HG02943 (cell line): ENCODE results near the gene NDN.
"Not testable (repeated sequence)": the region's sequence is repeated elsewhere in the genome, so short reads cannot be mapped to it uniquely, and the experiment has no call there.

ENCODE experiments used
- ATAC-seq: cut with Tn5 transposase; IDR thresholded peaks from one replicate; pipeline ENCODE4 v1.9.1; 2021; ENCODE audit warnings: mild to moderate bottlenecking, low read depth, moderate library complexity; ENCODE audit not compliant: unreplicated experiment

NDN gene, protein sequence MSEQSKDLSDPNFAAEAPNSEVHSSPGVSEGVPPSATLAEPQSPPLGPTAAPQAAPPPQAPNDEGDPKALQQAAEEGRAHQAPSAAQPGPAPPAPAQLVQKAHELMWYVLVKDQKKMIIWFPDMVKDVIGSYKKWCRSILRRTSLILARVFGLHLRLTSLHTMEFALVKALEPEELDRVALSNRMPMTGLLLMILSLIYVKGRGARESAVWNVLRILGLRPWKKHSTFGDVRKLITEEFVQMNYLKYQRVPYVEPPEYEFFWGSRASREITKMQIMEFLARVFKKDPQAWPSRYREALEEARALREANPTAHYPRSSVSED

DNA sequence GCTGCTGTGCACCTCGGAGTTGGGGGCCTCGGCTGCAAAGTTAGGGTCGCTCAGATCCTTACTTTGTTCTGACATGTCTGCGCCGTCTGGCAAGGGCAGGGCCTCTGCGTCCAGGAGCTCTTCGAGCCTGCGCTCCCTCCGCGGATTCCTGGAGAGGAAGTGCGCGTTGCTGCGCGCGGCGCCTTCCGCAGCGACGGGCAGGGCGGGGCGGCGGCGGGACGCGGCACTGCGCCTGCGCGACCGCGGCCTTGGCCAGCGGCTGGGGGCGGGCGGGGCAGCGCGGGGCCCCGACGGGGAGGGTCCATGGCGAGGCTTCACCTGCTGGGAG, at the start of gene NDN:
Gene NDN (minus strand): TSS at position 163 of the 328 bp plus-strand sequence. CDS start 88 bp downstream, at position 75.
- no peak for ATAC-seq

DNA sequence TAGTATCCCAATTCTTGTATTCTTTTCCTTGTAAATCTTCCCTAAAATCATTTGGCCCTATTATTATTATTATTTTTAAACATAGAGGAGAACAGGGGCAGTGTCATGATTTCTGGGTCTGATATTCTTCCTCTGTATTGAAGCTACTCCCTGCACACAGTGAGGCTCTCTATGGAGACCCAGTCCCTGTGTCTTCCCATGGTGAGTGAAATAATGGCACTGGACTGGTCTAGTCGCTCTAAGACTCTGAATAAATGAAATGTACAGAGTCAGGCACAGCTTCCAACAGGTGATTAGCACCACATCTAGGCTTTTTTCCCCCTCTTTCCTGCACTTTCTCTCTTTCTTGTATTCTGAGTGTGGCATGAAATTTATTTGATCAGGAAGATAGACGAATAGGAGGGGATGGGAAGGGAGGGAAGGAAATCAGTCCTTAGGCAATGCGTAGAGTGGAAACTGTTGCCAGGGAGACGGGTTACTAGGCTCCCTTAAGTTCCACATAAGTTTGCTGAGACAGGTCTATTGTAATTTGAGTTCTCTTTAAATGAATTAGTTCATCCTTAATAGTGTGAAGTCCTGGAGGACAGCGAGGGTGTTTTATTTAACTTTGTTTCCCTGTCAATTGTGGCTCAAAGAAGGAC, 49.0 kb upstream of the NDN start:
- no peak for ATAC-seq

DNA sequence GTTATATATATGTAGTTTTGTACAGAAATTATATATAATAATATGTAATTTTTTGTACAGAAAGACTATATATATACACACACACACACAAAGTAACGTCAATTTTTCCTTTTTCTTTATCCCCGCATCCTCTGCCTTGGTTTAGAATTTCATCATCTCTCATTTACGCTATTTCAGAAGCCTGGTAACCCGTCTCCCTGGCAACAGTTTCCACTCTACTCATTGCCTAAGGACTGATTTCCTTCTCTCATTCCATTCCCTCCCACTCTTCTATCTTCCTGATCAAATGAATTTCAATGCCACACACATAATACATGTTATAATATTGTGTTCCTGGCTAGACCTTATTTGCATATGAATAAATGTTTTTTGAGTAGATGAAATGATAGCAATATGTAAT, 47.8 kb upstream of the NDN start:
- ATAC-seq: no peak

DNA sequence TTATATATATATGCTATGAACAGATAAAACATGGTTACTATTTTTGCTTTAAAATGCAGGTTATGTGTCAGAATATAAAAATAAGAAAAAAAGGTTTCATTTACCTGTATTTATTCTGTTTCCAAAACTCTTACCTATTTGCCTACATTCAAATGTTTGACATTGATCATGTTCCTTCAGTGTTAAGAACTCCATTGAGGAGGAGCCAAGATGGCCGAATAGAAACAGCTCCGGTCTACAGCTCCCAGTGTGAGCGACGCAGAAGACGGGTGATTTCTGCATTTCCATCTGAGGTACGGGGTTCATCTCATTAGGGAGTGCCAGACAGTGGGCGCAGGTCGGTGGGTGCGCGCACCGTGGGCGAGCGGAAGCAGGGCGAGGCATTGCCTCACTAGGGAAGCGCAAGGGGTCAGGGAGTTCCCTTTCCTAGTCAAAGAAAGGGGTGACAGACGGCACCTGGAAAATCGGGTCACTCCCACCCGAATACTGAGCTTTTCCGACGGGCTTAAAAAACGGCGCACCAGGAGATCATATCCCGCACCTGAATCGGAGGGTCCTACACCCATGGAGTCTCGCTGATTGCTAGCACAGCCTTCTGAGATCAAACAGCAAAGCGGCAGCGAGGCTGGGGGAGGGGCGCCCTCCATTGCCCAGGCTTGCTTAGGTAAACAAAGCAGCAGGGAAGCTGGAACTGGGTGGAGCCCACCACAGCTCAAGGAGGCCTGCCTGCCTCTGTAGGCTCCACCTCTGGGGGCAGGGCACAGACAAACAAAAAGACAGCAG, 27.0 kb upstream of the NDN start:
- not testable (repeated sequence) for ATAC-seq

DNA sequence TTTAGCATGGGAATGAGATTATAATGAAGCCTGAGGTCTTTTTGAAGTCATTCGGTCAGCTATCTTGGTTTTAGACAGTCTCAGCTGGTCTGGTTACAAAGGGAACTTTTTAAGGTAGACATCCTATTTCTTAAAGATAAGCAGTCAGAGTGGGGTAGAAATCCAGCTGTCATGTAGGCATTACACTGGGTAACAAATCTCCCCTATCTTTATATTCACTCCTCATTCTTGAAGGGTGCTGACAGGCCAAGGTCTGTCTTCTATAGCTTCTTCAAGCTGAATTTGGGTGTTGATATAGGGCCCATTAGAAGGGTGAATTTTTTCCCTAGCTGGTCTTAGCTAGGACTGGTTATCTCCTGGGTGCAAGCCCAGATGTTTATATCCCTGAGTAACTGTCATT, 21.2 kb upstream of the NDN start:
- ATAC-seq: no peak

DNA sequence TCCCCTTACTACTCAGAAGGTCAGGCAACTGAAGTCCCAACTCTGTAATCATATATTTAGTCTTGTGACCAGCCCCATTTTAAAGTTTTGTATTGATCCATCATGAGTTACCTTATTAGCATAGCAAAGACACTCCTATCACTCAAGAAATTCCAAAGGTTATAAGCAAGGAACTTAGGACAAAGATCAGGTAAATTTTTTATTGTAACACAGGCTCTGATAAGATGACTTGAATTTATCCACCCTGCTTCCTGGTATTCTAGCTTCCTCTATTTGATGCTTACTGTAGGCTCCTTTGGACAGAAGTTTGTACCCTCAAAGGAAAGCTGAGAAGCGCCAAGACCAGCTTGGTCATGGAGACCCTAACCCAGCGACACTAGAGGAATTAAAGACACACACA, 8.2 kb upstream of the NDN start:
- ATAC-seq: no peak

DNA sequence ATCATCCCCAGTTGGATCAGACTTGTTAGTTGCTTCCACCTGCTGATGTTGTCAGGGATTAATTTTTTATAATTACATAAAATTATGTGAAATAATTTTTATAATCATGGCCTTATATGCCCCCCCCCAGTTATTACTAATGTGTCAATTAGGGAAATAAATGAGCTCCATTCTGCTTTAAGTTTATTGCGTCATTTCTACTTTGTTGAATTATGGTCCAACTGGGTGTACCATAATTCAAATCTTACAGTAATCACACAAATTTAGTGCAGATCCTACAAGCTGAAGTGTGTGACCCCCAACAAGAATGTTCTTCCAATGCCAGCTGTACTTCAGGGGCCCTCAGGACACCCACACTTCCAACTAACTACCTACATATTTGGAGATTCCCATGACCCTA, 7.5 kb upstream of the NDN start:
- ATAC-seq: no peak

DNA sequence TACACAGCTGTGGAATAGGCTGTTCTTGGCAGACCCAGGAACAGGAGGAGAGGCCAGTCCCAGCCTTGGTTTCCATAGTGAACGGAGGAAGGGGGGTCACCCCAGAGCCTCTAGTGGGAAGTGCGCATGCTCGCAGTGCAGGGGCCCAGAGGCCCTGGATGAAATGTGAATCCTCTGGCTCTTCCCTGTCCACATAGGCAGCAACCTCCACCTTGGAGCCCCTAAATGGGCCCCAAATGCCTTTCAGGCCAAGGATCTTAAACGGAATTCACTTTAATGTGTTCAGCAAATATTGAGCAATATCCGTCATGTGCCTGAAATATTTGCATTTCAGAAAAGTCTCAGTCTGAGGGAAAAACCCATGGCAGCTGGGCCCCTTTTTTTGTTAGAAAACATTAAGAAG, 3.3 kb upstream of the NDN start:
- no peak for ATAC-seq

DNA sequence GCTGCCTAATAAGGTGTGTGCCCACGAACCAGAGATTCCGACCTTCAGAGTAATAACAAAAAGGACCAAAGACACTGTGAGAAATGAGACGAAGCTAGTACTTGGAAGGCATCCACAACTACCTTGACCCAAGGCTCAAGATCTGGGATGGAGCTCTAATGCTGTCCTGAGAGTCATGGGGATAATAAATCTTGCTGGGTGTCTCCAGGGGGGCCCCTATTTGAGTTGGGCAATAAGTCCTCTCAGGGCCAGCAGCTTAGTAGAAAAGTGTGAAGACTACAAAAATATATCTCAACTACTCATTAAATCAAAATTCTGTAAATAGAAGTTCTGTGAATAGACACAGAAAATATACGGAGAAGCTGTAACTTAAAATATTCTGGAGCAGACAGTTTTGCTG, 2.9 kb upstream of the NDN start:
- no peak for ATAC-seq

DNA sequence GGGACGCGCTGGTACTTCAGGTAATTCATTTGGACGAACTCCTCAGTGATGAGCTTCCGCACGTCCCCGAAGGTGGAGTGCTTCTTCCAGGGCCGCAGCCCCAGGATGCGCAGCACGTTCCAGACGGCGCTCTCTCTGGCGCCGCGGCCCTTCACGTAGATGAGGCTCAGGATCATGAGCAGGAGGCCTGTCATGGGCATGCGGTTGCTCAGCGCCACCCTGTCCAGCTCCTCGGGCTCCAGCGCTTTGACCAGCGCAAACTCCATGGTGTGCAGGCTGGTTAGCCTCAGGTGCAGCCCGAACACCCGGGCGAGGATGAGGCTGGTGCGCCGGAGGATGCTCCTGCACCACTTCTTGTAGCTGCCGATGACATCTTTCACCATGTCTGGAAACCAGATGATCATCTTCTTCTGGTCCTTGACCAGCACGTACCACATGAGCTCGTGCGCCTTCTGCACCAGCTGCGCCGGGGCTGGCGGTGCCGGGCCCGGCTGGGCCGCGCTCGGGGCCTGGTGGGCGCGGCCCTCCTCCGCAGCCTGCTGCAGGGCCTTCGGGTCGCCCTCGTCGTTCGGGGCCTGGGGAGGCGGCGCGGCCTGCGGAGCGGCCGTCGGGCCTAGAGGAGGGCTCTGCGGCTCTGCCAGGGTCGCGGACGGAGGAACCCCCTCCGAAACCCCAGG, 501 bp downstream of the NDN start:
- no peak for ATAC-seq

DNA sequence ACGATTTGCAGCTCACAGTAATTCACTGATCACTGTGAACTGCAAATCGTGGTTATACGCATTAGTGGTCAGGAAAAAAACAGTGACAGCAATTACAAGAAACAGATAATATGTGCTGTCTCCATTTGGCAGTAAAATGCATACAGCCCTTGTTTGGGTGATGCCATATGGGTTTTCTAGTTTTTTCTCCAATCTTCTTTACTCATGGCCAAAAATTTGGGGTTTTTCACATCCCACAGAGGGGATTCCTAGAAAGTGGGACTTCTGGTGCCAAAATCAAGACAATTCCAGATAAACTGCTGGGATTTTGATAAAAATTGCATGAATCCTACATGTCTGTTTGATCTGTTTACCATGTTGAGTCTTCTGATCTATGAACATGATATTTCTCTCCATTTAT, 15.6 kb downstream of the NDN start:
- no peak for ATAC-seq

DNA sequence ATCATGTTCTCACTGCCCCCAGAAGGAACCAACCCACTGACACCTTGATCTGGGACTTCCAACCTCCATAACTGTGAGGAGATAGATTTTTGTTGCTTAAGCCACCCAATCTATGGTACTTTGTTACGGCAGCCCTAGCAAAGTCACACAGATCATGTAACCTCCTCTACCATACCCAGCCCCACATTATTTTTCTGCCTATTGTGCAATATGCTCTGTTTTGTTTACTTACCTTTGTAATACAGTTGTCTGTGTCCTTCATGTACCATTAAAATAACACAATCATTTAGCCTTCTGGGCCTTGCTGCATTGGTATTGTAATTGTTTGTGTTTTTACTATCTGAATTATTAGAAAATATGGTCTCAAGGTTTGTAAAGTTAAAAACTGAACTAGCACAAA, 16.1 kb downstream of the NDN start:
- ATAC-seq: no peak

DNA sequence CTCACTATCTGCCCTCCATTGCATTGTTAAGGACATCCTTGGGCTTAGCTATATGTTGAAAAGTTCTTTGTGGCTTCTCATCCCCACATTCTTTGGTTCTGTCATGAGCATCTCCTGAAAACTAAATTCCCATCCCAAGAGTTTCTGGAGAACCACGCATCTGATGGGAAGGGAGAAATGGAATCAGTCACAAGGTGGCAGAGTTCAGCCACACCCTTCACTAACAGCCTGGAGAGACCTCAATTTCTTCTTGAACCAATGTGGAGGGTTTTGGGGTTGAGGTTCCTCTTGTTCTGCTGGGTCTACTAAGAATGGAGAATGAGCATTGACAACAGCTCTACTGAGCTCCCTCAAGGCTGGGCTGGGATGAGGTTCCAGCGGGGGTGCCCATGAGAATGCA, 23.9 kb downstream of the NDN start:
- ATAC-seq: no peak

DNA sequence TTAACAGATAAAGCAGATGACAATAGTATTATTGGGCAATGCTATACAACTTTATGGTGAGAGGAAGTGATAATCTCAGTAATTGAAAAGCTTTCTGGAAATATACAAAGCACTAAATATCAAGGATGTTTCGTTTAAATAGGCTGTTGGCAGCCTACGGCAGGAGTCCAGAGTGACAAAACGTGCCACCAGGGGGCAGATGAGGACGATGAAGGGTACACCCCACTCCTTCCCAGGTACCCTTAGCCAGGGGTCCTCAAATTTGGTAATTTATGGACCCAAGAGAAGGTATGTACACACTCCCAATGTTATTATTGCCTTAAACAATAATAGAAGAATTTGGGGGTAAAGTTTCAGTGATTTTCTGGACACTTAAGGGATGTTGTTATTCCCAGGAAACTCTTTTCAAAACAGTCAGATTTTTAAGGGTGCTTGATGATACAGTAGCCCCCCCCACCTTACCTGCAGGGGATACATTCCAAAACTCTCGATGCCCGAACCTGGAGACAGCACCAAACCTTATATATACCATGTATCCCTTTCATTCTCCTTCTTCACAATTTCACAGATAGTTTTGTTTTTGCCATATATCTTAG, 38.1 kb downstream of the NDN start:
- ATAC-seq: no peak

DNA sequence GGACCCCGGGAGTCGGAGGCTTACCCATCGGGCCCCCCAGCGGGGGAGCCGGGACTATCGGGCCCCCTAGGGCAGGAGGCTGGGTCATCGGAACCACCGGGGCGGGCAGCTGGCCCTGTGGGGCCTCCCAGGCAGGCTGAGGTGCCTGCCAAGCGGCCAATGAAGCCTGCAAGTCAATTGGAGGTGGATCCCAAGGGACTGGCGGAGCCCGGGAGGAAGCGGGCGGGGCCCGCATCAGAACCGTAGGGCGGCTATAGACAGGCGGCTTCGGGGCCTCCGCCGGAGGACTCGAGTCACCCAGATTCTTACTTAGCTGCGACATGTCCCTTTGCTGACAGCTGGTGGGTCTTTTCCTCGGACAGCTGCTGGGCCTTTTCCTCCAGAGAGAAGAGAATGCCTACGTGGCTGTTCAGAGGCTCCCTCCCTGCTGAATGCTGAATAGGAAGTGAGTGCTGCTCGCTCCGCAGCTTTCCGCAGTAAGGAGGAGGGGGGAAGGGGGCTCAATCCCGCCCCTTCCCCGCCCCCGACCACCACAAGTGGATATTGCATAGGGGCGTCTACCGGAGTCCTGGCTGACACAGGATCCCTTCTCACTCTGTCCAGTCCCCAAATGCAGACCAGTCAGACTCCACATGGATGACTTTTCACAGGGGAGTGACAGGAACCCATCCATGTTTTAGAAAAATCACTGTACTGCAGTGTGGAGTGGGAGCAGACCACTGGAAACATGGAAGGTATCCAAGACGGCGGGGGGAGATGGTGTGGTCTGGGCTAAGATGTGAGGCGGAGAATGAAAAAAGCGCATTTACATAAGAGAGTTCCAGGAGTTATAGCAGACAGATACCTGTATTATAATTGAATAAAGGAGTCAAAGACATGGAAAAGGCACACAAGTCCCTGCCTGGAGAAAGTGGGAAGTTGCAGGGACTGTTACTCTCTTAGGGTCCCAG, 39.4 kb downstream of the NDN start, which contains the start of gene MAGEL2:
Gene MAGEL2 (minus strand): TSS at position 447 of the 950 bp plus-strand sequence. CDS start 125 bp downstream, at position 322.
- no peak for ATAC-seq

DNA sequence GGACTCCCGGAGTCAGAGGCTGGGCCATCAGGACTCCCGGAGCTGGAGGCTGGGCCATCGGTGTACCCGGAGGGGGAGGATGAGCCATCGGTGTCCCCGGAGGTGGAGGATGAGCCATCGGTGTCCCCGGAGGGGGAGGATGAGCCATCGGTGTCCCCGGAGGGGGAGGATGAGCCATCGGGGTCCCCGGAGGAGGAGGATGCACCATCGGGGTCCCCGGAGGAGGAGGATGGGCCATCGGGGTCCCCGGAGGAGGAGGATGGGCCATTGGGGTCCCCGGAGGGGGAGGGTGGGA, 40.2 kb downstream of the NDN start:
- ATAC-seq: no peak

DNA sequence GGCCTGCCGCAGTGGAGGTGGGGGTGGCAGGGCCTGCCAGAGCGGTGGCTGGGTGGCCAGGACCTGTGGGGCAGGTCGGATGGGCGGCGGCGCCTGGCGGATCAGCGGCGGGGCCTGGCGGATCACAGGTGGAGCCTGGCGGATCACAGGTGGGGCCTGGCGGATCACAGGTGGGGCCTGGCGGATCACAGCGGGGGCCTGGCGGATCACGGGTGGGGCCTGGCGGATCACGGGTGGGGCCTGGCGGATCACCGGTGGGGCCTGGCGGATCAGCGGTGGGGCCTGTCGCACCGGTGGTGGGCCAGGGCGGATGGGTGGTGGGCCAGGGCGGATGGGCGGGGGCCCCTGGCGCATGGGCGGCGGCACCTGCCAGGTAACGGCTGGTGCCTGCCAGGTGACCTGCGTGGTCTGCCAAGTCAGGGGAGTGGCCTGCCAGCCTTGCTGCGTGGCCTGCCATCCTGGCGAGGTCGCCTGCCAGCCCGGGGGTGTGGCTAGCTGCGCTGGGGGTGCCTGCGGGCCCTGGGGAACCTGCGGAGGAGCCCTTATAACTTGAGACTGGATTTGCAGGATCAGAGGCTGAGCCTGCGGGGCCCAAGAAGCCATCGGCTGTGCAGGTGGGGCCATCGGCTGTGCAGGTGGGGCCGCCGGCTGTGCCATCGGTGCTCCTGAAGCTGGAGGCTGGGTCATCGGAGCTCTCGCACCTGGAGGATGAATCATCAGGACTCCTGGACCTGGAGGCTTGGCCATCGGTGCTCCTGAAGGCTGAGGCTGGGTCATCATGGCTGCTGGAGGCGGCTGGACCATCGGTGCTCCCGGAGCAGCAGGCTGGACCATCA, 40.7 kb downstream of the NDN start:
- ATAC-seq: no peak

DNA sequence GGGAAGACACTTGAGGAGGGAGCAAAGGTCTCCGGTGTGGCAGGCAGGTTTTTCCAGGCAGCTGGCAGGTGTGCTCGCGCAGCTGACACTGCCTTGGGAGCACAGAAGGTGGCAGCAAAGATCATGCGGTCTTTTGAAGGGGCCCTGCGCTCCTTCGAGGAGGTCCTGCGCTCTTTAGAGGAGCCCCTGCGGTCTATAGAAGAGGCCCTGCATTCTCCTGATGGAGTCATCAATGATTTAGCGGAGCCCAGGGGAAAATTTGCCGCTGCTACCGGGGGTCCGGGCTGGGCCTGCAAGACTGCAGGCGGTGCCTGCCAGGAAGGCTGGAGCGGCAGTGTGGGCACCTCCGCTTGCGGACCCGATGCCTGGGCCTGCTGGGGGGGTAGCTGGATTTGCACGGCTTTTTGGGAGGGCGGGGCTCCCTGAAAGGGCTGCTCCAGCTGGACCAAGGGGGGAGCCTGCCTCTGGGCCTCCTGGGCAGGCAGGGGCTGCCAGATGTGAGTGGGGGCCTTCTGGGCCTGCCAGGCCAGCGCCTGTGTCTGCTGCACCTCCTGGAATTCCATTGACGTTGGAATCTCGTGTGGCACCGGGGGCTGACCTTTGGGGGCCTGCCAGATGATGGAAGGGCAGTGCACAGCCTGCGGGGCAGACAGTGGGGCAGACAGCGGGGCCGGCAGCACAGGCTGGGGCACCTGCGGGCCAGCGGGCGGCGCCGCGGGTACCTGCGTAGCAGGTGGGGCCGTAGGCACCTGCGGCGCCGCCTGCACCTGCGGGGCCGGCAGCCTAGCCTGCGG, 41.5 kb downstream of the NDN start:
- no peak for ATAC-seq
